GM19468 (cell line): ENCODE results near the gene TMEM217.
A peak's percentile ranks its signal among the peaks of the same experiment; 100 is the strongest.
"Not testable (repeated sequence)": the region's sequence is repeated elsewhere in the genome, so short reads cannot be mapped to it uniquely, and the experiment has no call there.

Source experiments
- ATAC-seq: cut with Tn5 transposase; IDR thresholded peaks from one replicate; pipeline ENCODE4 v1.9.1; 2021; ENCODE audit warnings: mild to moderate bottlenecking, moderate library complexity, moderate number of reproducible peaks; ENCODE audit not compliant: unreplicated experiment; ENCODE audit errors: extremely low read depth

The TMEM217 gene

DNA sequence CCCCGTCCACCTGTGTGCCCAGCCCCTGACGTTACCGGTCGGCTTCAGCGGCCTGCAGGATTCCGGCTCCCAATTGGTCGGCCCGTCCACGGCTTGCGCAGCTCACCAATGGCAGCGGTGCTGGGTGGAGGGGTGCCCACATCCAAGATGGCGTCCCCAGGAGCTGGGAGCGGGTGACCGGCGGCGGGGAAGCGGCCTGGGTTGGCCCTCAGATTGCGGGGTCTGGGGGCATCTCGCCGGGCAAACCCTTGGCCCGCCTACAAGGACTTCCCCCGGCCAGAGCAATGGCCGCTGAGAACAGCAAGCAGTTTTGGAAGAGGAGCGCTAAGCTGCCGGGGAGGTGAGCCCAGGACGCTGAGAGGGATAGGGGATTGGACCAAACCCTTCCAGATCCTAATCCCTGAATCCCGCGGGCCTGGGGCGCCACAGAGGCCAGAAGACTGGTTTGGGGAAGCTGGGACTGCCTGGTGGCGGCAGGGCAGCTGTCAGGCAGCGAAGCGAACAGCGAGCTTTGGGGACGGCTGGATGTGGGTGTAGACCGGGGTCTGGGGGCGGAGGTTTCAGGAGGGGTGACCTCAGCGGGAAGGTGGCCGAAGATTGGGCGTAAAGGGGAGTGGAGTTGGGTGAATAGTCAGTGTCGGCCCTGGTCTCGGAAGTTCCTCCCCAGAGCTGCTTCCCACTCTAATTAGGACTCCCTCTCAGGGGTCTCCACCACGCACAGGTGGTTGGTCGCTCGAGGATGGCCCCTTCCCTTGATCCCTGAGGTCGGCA, at the start of gene TMEM217, which contains the start of gene TBC1D22B:
Gene TMEM217 (minus strand): TSS at position 511 of the 771 bp plus-strand sequence. CDS start 39,114 bp downstream, outside the sequence.
Gene TBC1D22B (plus strand): TSS at position 139 of the 771 bp plus-strand sequence. CDS start 146 bp downstream, at position 285.
- ATAC-seq: peak; percentile 66

DNA sequence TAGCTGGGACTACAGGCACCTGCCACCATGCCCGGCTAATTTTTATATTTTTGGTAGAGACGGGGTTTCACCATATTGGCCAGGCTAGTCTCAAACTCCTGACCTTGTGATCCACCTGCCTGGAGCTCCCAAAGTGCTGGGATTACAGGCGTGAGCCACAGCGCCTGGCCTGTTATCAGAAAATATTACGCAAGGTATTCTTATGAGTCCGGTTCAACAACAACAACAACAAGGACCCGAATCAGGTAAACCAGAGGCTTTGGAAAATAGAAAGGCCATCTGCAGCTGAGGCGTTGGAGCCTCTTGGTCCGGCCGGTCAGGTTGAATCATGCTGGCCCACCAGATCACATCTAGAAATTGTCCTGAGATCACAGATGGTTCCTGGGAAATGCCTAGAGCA, 49.5 kb upstream of the TMEM217 start:
- not testable (repeated sequence) for ATAC-seq

DNA sequence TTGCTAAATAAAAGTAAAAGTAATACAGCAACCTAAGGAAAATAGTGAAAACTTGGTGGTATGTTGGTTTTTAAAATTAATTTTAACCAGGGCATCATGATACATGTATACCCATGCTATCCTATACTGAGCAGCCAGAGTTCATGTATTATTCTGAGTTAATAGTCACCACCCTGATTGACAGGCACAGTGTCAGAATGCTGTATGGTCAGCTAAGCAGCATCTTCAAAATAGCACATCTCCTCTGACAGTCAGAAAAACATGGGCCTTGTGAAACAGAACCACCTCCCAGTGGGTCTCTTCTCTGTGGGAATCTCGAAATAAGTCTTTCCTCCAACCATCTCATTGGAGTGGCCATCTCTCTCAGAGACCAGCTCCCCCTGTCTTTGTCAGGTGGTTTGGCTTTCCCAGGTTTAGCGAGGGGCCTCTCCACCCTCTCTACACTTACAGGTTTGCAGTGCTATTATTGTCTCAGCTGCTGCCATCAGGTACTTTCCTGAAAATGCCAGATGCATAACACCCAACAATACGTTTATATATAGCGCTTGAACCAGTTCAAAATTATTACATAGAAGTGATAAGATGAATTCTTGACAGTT, 48.8 kb upstream of the TMEM217 start:
- ATAC-seq: no peak

DNA sequence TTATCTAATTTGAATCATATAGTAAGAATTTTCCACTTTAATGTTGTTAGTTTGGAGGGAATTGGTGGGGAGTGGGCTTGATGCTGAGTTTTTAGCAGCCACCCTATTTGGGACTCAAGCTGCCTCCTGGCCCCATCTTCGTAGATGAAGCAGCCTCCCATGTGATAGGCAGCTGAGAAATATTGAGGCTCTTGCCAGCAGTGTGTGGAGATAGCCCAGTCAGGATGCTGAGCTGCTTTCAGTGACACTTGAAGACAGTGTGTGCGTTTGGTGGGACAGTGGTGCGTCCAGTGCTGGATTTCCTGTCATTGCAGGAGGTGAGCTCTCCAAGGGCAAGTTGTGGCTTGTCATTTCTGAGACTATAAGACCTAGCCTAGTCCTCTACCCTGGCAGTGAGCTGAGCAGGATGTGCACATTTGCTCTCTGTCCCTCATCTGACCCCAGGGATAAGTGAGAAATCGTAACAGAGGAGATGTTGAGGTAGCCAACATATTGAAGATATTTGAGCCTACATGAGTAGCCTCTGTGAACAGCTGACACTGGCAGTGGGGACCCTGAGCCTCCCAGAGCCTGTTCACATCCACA, 48.0 kb upstream of the TMEM217 start:
- ATAC-seq: no peak

DNA sequence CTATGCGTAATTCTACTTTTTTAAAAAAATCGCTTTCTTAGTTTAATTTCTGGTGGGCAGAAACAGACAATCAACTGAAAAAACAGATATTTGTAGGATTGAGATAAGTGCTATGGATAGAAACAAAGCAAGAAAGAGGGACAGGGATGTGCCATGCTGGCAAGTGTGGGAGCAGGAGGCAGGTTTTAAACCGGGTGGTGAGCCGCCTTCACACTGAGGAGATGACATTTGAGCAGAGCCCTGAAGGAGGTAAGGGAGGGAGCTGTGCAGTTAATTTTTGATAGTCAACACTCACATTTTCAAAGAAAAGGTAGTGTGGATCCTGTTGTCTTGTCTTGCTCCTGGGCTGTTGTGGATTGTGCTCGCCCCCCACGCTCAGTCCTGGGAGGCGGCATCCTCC, 46.8 kb upstream of the TMEM217 start:
- ATAC-seq: no peak

DNA sequence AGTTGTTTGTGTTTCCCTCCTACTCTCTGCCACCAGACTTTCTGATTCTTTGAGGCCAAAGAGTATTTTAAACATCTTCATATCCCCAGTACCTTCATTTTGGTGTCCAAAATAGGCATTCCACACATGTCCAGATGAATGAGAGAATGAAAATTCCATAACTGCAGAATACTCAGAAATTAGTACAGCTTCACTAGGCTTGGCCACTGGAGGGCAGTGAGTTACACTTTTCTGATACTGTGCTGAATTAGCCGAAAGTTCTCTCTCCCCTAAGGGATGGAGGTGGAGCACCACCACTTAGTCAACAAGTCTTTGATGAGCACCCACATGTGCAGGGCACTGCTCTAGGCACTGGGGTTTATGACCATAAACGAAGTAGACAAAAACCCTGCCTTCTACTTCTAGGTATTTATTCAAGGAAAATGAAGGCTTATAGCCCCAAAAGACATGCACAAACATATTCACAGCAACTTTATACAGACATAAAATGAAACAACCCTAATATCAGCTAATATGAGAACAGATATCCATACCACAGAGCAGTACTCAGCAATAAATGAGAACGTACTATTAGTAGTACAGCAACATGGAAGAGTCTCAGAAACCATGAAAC, 46.1 kb upstream of the TMEM217 start:
- no peak for ATAC-seq

DNA sequence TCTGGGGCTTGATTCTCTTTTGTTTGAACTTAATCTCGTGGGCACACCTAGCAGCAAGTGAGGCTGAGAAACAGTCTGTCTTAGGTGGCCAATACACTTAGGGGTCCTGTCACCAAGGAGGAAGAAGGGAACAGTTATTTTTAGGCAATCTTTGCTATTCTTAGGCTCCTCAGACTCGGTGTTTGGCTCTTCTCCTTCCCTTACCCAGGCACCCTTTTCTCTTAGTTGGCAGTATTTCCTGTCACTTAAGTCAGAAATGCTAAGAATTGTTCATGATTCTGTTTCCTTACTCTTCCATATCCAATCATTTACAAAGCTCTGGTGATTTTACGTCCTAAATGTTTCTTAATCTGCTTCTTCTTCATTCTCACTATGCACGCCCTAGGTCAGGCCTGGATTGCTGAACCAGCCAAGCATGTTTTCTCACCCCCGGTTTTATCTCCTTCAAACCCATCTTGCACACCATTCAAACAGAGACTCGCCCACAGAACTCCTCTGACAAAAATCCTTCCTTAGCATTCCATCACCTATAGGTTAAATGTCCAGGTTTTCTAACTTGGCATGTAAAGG, 45.2 kb upstream of the TMEM217 start:
- no peak for ATAC-seq

DNA sequence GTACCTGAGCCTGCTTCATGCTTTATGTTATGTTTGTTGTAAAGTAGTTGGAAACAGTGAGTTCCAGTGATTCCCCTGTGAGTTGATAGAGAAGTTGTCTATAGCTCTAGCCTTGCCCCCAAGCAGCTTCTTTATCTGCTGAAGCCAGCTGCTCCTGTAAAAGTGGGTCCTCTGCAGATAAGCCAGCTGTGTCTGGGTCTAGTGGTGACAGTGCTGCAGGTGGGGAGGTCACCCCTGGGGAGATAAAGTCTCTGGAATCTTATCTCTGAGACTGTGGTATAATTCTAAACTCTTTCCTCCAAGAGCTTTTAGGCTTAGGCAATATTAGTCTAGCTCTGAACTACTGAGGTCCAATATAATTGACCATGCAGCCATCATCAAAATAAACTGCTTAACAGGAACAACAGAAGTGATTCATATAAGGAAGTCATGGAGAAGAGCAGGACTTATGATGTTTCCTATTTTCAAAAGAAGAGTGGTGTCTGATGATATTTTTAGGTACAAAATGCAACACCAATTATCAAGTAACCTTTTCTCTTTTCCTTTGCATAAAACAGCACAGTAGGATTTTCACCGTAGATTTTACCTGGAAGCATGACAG, 44.2 kb upstream of the TMEM217 start:
- no peak for ATAC-seq

DNA sequence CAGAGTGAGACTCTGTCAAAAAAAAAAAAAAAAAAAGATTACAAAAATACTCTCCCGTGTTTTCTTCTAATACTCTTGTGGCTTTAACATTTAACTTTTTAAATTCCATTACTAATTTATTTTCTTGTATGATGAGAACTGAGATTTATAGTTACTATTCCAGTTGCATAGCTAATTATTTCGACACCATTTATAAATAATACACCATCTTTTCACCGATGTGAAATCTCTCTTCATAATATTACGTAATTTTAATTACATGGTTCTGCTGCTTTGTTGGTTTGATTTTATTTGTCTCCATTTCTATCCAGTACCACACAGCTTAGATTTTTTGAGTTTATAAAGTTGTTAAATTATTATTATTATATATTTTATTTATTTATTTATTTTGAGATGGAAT, 42.0 kb upstream of the TMEM217 start:
- ATAC-seq: no peak

DNA sequence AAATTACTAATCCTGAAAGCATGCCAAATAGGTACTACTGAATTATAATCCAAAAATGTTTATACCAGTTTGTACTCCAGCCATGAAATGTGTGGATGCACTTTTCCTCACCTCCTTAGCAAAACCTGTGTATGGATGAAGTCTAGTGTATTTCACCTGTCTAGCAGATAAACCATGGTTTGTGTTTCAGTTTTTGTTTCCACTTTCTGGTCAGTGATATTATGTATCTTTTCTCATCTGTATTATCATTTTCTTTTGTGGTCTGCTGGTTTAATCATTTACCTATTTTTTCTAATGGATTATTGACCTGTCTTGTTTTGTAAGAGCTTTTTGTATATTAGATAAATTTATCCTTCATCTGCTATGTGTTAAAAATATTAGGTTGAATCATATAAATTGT, 41.0 kb upstream of the TMEM217 start:
- no peak for ATAC-seq

DNA sequence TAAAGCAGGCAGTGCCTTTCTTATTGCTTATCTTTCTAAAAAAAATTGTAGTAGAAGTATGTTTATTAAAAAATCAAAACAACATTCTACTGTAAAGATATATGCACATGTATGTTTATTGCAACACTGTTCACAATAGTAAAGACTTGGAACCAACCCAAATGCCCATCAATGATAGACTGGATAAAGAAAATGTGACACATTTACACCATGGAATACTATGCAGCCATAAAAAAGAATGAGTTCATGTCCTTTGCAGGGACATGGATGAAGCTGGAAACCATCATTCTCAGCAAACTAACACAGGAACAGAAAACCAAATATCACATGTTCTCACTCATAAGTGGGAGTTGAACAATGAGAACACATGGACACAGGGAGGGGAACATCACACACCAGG, 39.7 kb upstream of the TMEM217 start:
- not testable (repeated sequence) for ATAC-seq

DNA sequence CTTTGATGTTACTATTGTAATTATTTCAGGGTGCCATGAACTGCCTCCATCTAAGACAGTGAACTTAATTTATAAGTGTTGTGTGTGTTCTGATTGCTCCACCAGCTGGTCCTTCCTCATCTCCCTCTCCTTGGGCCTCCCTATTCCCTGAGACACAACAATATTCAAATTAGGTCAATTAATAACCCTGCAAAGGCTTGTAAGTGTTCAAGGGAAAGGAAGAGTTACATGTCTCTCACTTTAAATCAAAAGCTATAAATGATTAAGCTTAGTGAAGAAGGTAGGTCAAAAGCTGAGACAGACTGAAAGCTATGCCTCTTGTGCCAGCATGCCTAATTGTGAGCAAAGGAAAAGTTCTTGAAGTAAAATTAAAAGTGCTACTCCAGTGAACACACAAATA, 35.5 kb upstream of the TMEM217 start:
- ATAC-seq: no peak

DNA sequence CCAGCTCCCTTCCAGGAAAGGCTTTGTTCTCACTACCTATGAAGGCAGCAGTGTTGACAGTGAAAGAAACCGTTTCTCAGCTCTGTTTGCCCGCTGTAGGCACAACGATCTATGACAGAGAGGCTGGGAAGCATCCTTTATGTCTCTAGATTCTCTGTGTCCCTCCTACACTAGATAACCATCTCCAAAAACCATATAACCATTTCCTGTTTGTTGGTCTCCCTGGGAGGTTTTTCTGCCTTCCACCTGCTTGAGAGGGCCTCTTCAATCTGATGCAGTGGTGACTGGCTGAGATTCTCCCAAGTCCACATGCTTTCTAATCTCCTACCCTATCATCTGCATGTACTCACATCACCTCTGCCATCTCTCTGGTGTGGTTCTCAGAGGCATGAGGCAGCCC, 32.0 kb upstream of the TMEM217 start:
- no peak for ATAC-seq

DNA sequence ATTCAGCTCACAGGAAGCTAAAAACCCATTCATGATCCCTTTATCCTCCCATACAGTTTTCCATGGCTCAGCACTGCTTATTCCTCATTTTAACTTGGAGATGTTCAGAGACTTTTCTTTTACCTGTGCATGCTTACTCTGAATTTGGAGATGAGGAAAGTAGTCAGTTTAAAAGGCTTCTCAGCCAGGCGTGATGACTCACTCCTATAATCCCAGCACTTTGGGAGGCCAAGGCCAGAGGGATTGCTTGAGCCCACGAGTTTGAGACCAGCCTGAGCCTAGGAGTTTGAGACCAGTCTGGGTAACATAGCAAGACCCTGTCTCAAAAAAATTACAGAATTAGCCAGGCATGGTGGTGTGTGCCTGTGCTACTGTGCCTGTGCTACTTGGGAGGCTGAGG, 30.3 kb upstream of the TMEM217 start:
- ATAC-seq: no peak

DNA sequence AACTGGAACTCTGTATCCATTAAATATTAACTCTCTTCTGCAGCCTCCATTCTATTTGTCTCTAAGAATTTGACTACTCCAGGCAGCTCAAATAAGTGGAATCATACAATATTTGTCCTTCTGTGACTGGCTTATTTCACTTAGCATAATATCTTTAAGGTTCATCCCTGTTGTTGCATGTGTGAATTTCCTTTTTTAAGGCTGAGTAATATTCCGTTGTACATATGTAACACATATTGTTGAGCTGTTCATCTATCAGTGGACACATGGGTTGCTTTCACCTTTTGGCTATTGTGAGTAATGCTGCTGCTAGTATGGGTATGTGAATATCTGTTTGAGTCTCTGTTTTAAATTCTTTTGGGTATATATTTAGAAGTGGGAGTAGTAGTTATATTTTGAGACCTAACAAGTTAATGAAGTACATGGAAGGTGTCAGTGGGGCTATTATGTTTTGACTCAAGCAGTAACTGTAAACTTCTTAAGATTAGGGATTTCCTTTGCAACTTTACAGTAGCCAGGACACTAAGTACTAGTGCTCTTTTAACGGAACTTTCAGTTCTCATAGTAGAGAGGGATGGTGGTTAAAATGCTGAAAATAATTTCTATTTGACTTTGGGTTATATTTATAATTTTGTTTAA, 29.7 kb upstream of the TMEM217 start:
- no peak for ATAC-seq

DNA sequence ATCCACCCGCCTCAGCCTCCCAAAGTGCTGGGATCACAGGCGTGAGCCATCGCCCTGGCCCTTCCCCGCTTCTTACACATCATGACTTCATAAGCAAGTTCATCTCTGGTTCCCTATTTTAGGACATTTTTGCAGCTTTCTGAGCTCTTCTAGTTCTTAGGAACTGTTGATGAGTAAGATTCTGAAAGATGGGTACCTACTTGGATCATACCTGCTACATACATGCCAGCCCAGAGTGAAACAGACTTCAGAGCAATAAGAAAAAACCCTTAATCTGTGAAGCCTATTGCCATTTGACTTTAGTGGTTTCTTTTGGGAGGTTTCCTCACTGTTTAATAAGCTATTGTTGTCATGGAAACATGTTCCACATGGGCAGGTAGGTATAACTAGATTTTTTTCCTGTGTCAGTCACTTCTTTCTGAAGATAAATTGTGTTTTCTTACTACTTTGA, 27.9 kb upstream of the TMEM217 start:
- ATAC-seq: no peak

DNA sequence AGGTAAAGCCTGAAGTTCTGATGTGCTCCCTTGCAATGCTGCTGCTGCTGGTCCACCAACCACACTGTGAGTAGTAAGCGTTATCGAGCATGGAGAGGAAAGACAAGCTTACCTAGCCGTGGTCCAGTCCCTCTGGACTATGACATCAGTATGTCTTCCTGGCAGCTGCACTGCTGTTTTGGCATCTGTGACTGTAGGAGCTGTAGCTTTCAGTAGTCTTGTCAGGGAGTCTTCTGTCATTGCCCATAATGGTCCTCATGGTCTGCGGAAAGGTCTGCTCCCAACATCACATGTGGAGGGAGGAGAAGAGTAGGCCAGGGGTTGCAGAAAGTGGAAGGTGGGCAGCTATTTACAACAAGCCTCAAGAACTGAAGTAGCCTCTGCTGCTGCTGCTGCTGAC, 26.8 kb upstream of the TMEM217 start:
- ATAC-seq: no peak

DNA sequence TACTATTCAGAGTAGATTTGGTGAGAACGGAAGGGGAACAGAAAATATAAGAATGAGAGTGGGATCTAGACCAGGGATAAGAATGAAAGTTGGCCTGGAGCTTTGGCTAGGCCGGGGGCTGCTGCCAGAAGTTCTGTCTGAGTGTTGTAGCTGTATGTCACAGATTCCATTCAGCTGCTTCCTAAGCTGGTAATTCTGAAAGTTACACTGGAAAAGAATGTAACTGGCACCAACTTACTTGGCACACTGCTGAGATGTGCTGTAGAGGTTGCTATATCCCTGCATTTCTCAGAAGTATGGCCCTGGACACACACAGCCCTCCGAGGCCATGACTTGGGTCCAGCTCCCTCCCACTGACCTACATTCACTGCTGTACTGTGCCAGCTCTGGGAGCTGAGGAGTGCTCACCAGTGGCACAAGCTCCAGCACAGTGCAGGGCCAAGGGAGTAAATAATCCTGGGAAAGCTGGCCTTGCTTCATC, 25.8 kb upstream of the TMEM217 start:
- ATAC-seq: no peak

DNA sequence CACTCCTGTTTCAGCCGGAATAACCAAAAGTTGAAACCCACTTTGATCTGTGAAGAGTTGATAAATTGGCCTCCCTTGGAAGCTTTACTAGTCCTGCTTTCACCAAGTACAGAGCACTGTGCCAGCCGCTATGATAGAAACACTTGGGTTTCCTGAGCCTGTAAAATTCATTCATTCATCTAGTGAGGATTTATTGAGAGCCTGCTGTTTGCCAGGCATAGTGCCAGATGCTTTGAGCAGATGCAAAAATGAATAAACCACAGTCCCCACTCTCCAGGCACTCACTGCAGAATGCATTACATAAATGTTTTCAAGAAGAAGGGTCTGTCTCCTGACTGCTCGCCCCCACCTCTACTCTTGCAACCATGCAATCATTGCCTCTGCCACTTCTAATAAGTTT, 25.3 kb upstream of the TMEM217 start:
- no peak for ATAC-seq

DNA sequence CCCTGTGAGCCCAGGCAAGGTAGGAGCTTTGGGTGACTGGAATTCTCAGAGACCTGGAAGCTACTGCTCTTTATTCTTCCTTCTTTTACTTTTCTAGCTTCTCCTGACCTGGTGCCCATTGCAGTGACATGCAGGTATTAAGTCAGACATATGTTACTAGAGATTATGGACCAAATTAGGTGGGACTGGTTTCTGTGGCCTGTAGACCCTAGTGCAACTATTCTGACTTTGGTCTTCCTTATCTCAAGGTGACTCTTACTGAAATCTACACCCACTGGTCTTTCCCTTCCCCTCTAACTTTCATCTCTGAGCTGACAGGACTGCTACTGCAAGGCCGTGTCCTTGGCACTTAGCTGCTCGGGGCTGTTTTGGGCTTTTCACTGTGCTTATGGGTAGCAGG, 24.4 kb upstream of the TMEM217 start:
- no peak for ATAC-seq
